Right kidney (tissue), 9 donors: ENCODE results near the gene MPV17.
"Not testable (repeated sequence)": the region's sequence is repeated elsewhere in the genome, so short reads cannot be mapped to it uniquely, and the experiment has no call there.

Experiments used
- DNase-seq: peaks from one replicate; pipeline ENCODE4 v3.0.0-alpha.2; 2016
- long read RNA-seq, 8 donors: transcript quantifications; one replicate each; lab custom pipeline, GENCODE V29; 2026

The MPV17 gene, protein sequence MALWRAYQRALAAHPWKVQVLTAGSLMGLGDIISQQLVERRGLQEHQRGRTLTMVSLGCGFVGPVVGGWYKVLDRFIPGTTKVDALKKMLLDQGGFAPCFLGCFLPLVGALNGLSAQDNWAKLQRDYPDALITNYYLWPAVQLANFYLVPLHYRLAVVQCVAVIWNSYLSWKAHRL
- long read RNA-seq, donor 1, transcript MPV17-203 (8 exons, 1,005 nt): major isoform, 14 of 28 reads
- long read RNA-seq, donor 1, partial matches to known transcripts: 10 of 28 reads
- long read RNA-seq, donor 1, other reads (novel, unspliced or antisense): 0 of 28 reads
- long read RNA-seq, donor 2, transcript MPV17-203 (8 exons, 1,005 nt): major isoform, 9 of 17 reads
- long read RNA-seq, donor 2, partial matches to known transcripts: 0 of 17 reads
- long read RNA-seq, donor 2, other reads (novel, unspliced or antisense): 0 of 17 reads
- long read RNA-seq, donor 3, transcript MPV17-203 (8 exons, 1,005 nt): major isoform, 8 of 12 reads
- long read RNA-seq, donor 3, partial matches to known transcripts: 0 of 12 reads
- long read RNA-seq, donor 3, other reads (novel, unspliced or antisense): 0 of 12 reads
- long read RNA-seq, donor 4, transcript MPV17-201 (7 exons, 998 nt): minor isoform, 7 of 39 reads
- long read RNA-seq, donor 4, transcript MPV17-203 (8 exons, 1,005 nt): major isoform, 19 of 39 reads
- long read RNA-seq, donor 4, partial matches to known transcripts: 10 of 39 reads
- long read RNA-seq, donor 4, other reads (novel, unspliced or antisense): 0 of 39 reads
- long read RNA-seq, donor 5, transcript MPV17-201 (7 exons, 998 nt): minor isoform, 5 of 43 reads
- long read RNA-seq, donor 5, transcript MPV17-203 (8 exons, 1,005 nt): major isoform, 20 of 43 reads
- long read RNA-seq, donor 5, partial matches to known transcripts: 11 of 43 reads
- long read RNA-seq, donor 5, other reads (novel, unspliced or antisense): 0 of 43 reads
- long read RNA-seq, donor 6, transcript MPV17-201 (7 exons, 998 nt): minor isoform, 8 of 39 reads
- long read RNA-seq, donor 6, transcript MPV17-203 (8 exons, 1,005 nt): major isoform, 11 of 39 reads
- long read RNA-seq, donor 6, partial matches to known transcripts: 8 of 39 reads
- long read RNA-seq, donor 6, other reads (novel, unspliced or antisense): 5 of 39 reads
- long read RNA-seq, donor 7, transcript MPV17-201 (7 exons, 998 nt): minor isoform, 6 of 55 reads
- long read RNA-seq, donor 7, transcript MPV17-203 (8 exons, 1,005 nt): major isoform, 19 of 55 reads
- long read RNA-seq, donor 7, partial matches to known transcripts: 24 of 55 reads
- long read RNA-seq, donor 7, other reads (novel, unspliced or antisense): 0 of 55 reads
- long read RNA-seq, donor 8, transcript MPV17-201 (7 exons, 998 nt): minor isoform, 5 of 31 reads
- long read RNA-seq, donor 8, transcript MPV17-203 (8 exons, 1,005 nt): major isoform, 13 of 31 reads
- long read RNA-seq, donor 8, partial matches to known transcripts: 9 of 31 reads
- long read RNA-seq, donor 8, other reads (novel, unspliced or antisense): 0 of 31 reads

- DNase-seq: peak; percentile 90
These were observed at the start of gene MPV17 for GRCh38 chr2:27322766-27323595. Gene MPV17, minus strand, starts transcription at chr2:27323097. Its CDS starts 580 bp downstream, at chr2:27322517.

DNA sequence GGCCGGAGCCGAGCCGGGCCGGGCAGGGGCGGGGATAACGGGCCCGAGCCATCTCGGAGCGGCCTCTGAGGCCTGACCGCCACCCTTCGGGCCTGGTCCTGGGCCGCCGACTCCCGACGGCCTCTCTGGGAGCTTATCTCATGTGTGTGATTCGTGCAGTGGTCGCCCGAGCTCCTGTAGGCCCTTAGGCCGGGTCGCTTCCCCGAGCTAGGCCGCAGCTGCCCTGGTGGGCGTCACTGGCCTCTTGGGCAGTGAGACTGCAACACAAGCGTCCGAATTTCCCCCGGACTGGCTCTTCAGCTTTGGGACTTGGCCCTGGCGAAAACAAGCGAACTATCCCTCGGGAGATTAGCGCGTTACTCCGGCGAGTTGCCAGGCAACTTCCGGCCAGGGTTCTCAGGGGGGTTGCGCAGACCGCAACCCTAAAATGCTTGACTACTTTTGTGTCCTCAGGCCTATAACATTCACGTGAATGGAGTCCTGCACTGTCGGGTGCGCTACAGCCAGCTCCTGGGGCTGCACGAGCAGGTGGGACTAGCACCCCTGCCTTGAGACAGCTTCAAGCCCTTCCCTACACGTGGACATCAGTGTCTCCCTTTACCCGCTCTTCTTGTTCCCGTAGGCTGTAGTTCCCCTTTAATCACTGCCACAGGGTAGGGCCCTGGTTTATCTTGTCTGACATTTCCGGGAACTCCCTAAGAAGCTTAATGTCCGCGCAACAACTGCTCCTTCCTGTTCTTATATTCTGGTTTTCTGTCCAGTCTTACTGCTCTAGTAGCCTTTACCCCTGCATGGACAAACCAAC, 48.1 kb upstream of the MPV17 start:
- peak; percentile 92 for DNase-seq

DNA sequence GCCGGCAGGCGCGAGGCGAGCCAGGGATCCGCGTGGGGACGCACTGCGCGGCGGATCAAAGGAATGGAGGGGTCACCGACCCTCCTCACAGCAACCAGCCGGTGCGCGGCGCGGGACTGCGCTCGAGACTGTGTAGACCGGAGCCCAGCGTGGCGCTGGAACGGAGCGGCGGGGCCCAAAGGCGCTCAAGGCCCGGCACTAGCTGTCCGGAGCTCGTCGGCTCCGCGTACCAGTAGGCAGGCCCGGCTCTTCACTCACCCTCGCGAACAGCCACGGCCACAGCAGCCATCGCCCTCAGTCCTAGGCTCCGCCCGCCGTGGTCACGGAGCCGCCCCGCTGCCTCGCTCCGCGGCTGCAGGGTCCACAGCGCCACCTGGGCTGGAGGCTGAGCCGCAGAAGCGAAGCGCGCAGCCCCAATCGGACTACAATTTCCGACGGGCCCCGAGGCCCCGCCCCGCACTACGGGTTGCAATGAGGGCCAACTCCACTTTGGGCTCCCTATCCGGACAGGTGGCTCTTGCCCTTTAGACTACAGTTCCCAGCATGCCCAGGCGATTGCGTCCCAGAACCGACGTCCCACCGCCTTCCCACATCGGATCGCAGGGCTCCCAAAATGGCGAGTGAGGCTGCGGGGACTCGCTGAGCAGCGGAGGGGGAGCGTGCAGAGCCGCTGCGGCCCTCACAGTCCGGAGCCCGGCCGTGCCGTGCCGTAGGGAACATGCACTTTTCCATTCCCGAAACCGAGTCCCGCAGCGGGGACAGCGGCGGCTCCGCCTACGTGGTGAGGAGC, 47.3 kb upstream of the MPV17 start, which contains the start of the genes EIF2B4 and SNX17:
EIF2B4 (minus strand) TSS at position 313 of the 790 bp plus-strand sequence; CDS start at position 289, 24 bp downstream.
SNX17 (plus strand) TSS at position 591 of the 790 bp plus-strand sequence; CDS start at position 719, 128 bp downstream.
- peak; percentile 99 for DNase-seq

GRCh38 chr2:27369471-27370025, 46.7 kb upstream of the MPV17 start:
- no peak for DNase-seq

- no peak for DNase-seq
These were observed 41.0 kb upstream of the MPV17 start for GRCh38 chr2:27363933-27364332.

- DNase-seq: no peak
These were observed 40.0 kb upstream of the MPV17 start for GRCh38 chr2:27362678-27363420.

DNA sequence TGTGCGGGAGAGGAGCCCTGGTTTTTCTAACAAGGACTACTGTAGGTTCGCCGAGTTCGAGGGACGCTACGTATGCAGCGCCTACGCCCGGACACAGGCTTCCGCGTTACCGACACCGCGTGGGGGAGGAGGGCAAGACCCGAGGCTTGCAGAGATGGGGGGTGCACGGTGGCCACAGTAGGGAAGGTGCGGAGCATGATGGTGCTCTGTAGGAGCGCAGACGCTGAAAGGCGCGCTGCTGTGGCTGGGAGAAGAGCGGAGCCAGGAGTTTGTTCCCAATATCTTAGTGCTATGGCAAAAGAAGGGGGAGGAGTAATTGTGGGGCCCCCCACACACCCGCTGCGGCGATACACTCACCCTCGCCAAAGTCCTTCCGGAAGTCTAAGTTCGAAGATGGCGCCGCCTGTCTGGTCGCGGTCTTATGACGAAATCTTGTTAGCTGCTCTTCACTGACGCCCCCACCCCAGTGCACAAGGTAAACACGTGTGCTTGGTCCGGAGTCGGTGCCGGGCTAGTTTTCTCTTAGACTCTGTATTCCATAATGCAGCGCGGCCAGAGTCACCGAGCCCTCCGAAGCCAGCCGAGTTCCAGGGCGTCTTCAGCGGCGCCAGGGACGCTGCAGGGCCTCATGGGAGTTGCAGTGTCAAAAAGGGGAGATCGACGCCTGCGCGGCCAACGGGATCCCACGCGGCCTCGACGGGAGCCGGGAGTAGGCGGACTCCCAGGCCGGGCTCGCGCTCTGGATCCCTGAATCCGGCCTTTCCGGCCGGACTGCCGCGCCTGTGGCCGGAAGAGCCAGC, 33.7 kb upstream of the MPV17 start, which contains the start of gene GTF3C2:
GTF3C2 (minus strand) TSS at position 383 of the 800 bp plus-strand sequence. CDS start 13,210 bp downstream, outside the sequence.
- peak; percentile 99 for DNase-seq

DNA sequence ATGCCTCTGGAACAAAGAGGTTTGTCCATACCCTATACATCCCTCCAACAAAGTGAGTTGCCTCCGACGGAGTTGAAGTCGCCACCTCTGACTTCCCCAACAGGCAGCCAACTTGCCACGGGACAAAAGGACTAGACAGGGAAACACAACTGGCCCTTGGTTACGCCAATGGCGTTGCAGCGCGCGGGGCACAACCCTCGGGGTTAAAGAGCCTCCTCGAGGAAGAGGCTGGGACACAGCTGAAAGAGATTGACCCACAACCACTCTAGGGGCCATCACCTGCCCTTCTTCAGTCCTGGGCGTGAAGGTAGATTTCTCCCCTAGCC, 33.1 kb upstream of the MPV17 start:
- DNase-seq: no peak

GRCh38 chr2:27354597-27354927, 31.7 kb upstream of the MPV17 start:
- no peak for DNase-seq

- DNase-seq: no peak
These were observed 31.1 kb upstream of the MPV17 start for GRCh38 chr2:27353762-27354596.

- DNase-seq: not testable (repeated sequence)
These were observed 30.5 kb upstream of the MPV17 start for GRCh38 chr2:27353386-27353761.

DNA sequence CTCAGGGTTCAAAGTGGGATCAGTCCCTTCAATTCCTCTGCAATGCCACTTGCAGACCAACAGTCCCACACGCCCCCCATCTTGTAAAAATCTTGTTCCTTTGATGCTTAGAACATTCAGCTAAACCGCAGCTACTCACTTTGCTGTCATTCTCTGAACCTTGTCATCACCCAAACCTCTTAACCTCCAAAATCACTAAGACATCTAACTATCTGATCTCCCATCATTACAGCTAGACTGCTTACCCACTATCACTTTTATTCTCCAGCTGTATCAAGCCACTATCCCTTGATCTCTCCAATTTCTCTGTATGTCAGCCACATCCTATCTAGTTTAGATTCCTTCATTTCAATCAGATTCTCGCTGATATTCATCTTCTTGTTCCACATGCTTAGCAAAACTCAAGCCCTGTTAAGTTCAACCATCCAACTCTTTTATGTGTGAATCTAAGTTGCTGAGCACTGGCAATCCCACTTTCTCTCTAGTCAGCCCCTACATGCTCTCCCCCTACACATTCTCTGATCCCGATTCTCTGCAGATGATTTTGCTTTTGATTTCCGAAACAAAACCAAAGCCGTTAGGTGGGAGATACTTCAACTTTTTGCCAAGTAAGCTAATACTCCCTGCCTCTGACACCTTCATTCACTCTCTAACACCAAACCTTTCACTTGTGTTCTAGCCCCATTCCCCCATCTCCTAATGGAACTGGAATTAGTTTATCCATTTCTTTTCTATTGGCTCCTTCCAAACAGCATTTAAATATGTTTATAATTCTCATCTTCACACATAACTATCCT, 29.1 kb upstream of the MPV17 start:
- no peak for DNase-seq

DNA sequence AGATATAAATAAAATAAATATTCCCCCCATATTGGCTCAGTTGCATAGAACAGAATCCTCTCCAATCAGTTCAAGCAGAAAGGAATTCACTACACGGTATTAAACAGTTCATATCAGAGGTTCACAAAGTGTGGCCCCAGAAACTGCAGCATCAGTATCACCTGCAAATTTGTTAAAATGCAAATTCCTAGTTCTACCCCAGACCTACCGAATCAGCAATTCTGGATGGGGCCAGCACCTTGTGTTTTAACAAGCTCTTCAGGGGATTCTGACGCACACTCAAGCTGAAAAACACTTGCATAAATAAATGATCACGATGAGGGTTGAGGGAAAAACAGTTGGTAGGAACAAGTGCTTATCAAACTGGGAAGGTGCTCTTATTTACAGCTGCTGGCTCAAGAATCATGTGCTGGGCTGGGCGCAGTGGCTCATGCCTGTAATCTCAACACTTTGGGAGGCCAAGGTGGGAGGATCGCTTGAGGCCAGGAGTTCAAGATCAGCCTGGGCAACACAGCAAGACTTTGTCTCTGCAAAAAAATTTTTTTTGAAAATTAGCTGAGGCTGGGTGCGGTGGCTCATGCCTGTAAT, 27.3 kb upstream of the MPV17 start:
- DNase-seq: no peak

- no peak for DNase-seq
These were observed 24.7 kb upstream of the MPV17 start for GRCh38 chr2:27347641-27348040.

DNA sequence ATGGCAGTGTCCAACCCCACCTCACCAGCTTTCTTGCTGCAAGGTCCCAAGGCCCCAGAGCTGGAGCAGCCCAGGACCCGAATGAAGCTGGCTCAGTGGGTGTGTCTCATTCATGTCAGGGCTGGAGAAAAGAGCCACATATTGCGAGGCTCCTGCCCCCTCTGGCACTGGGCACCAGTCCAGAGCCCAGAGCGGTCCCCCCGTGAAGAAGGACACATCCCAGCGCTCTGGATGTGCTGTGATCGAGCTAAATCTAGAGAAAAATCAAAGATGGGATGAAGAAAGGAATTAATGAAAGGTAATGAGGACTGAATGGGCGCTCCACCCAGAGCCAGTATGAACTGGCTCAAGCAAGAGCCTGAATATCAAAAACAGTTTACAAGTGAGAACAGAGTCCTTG, 13.3 kb upstream of the MPV17 start:
- no peak for DNase-seq
